SK-N-SH (cell line): ENCODE data around the gene RAD51B.

ENCODE experiments used
- EP300 ChIP-seq, 2 experiments: IDR thresholded peaks; 2 replicates each; pipeline versions ENCODE4 v1.4.0 to v1.6.1; 2012; ENCODE audit warnings: borderline replicate concordance in 1 of 2, low read depth in 1 of 2, low read length in 1 of 2
- EZH2phosphoT487 ChIP-seq: fragments of 200-600 bp; sonication (generic); IDR thresholded peaks from 2 replicates; pipeline ENCODE4 v1.6.1; 2017; ENCODE audit warnings: low read depth, mixed run types, mild to moderate bottlenecking, antibody characterized with exemption, moderate library complexity, borderline replicate concordance
- MXI1 ChIP-seq: IDR thresholded peaks from 2 replicates; pipeline ENCODE4 v1.6.1; 2012; ENCODE audit warnings: mild to moderate bottlenecking, low read depth, low read length, improper control_type of control experiment
- NRF1 ChIP-seq: IDR thresholded peaks from 2 replicates; pipeline ENCODE4 v1.6.1; 2012; ENCODE audit warnings: low read depth, mild to moderate bottlenecking, low read length
- RAD21 ChIP-seq: IDR thresholded peaks from 2 replicates; pipeline ENCODE4 v1.6.1; 2012; ENCODE audit warnings: mild to moderate bottlenecking, low read length
- RCOR1 ChIP-seq: fragments of 150-350 bp; IDR thresholded peaks from 2 replicates; pipeline ENCODE4 v1.6.1; 2017; ENCODE audit warnings: antibody characterized with exemption, low read length
- SIN3A ChIP-seq: IDR thresholded peaks from 2 replicates; pipeline ENCODE4 v1.6.1; 2012; ENCODE audit warnings: low read depth, mild to moderate bottlenecking, low read length, moderate library complexity, borderline replicate concordance
- TAF1 ChIP-seq: IDR thresholded peaks from 2 replicates; pipeline ENCODE4 v1.6.1; 2012; ENCODE audit warnings: low read depth, mild to moderate bottlenecking, low read length, moderate library complexity, borderline replicate concordance
- TF ChIP-seq, protein P1 (sequence below): fragments of 200-600 bp; sonication (generic); IDR thresholded peaks from 2 replicates; pipeline ENCODE4 v1.6.1; 2017; ENCODE audit warnings: antibody characterized with exemption, mild to moderate bottlenecking, moderate library complexity
- TF ChIP-seq, protein P2 (sequence below): IDR thresholded peaks from 2 replicates; pipeline ENCODE4 v1.4.0; 2012; ENCODE audit warnings: low read depth
- TF ChIP-seq, protein P3 (sequence below): fragments of 150-350 bp; IDR thresholded peaks from 2 replicates; pipeline ENCODE4 v1.6.1; 2017; ENCODE audit warnings: antibody characterized with exemption, low read length, low read depth, borderline replicate concordance

DNA sequence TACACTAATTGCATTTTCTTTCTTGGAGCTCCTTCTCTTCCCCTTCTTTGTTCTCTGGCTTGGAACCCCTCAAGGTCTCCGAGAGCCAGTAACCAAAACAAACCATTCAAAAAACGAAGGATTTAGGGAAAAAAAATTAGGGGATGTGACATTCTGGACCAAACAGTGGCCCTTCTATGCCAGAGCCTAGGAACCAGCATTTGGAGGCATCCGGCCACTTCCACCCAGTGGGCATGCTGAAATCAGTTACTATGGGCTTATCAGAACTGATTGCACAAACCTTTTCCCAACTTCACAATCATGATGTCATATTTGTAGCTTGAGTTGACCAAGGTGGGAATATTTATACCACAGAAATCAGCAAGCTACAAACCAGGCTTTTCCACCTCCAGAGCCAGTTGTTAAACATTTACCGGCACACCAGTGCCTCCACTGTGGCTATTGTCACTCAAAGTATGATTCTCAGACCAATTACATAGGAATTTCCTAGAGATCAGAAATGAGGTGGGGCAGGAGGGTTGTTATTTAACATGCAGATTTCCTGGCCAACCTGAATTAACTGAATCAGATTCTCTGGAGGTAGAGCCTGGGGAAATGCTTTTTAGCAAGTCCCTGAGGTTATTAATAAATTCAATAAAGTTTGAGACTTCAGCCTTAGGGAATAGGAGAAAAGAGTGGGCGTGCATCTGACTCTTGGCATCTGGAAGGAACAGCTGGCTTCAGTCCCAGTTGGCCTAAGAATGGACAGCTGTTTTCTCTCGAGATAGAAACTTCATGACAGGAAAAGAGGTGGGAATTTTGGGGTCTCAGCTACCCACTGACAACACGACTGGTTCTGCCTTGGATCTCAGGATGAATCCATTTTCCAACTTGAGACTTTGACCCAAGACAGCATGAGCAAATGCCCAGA lies 699.4 kb downstream of the RAD51B start:
- TF ChIP-seq RCOR1 (no peak), RAD21 (no peak), NRF1 (no peak), EP300 (IDR thresholded peaks at IDR 0.05; ENCODE audit: borderline replicate concordance in 1 of 2, low read depth in 1 of 2, low read length in 1 of 2) (no peak), MXI1 (no peak), SIN3A (no peak), TAF1 (no peak), EZH2phosphoT487 (no peak)
- TF ChIP-seq, protein P1, sequence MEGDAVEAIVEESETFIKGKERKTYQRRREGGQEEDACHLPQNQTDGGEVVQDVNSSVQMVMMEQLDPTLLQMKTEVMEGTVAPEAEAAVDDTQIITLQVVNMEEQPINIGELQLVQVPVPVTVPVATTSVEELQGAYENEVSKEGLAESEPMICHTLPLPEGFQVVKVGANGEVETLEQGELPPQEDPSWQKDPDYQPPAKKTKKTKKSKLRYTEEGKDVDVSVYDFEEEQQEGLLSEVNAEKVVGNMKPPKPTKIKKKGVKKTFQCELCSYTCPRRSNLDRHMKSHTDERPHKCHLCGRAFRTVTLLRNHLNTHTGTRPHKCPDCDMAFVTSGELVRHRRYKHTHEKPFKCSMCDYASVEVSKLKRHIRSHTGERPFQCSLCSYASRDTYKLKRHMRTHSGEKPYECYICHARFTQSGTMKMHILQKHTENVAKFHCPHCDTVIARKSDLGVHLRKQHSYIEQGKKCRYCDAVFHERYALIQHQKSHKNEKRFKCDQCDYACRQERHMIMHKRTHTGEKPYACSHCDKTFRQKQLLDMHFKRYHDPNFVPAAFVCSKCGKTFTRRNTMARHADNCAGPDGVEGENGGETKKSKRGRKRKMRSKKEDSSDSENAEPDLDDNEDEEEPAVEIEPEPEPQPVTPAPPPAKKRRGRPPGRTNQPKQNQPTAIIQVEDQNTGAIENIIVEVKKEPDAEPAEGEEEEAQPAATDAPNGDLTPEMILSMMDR: no peak
- TF ChIP-seq, protein P2, sequence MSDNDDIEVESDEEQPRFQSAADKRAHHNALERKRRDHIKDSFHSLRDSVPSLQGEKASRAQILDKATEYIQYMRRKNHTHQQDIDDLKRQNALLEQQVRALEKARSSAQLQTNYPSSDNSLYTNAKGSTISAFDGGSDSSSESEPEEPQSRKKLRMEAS: no peak
- TF ChIP-seq, protein P3, sequence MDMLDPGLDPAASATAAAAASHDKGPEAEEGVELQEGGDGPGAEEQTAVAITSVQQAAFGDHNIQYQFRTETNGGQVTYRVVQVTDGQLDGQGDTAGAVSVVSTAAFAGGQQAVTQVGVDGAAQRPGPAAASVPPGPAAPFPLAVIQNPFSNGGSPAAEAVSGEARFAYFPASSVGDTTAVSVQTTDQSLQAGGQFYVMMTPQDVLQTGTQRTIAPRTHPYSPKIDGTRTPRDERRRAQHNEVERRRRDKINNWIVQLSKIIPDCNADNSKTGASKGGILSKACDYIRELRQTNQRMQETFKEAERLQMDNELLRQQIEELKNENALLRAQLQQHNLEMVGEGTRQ: no peak
